Stimulated activated CD8-positive, alpha-beta memory T cell treated with anti-CD3 and anti-CD28 coated beads, Interleukin-12 subunit alpha, Interleukin-12 subunit beta, amount 100 ng/mL, for 1 hour (primary cell): ENCODE data around the gene GRM8.

Source experiments
- DNase-seq: peaks from one replicate; pipeline ENCODE4 v3.0.0-alpha.2; 2020; ENCODE audit warnings: low read depth

GRM8 gene

GRCh38 chr7:126805351-126805750, 447.4 kb downstream of the GRM8 start:
- no peak for DNase-seq

- DNase-seq, result no peak
These were observed 448.1 kb downstream of the GRM8 start for GRCh38 chr7:126804604-126805003.

DNA sequence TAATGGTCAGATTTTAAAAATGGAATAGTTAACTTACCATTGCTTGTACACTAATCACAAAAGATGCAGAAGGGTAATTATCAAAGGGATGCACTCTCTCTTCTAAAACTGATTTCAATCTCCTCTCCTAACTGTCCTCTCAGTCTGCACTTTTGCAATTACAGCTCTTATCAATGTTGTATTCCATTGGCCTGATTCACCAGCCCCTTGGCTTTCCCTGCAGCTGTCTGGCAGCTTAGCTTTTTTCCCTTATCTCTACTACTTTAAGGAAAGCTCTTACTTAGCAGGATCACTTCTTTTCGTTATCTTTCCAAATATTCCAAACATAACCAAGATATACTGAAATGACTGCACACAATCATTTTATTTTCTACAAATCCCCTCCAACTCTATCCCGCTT, 448.8 kb downstream of the GRM8 start:
- DNase-seq, result no peak

DNA sequence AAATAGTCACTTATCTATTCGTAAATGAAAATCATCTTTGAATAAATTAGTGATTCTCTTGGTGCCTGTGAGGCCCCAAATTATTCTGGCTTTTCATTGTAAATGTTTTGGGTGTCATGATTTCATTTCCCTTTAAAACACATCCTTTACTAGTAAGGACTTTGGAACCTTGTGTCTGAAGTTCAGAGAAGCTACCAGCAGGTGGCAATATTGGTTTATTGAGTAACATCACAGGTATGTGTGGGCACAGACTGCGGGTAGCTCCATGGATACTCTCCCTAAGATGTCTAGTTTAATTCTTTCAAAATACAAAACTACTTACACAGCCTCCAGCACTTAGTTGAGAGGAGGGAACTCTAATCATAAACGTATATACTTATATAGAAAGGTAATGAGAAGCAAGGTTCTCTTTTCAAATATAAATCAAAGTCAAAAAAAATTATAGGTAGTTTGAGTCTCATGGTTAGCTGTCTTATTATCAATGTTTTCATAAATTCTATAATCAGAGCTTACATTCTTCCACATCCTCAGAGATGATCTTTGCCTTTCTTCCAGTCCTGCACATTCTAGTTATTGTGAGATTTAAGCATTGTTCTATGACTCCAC, 449.6 kb downstream of the GRM8 start:
- no peak for DNase-seq

- no peak for DNase-seq
These were observed 451.0 kb downstream of the GRM8 start for GRCh38 chr7:126801733-126802132.

- DNase-seq, result no peak
These were observed 453.2 kb downstream of the GRM8 start for GRCh38 chr7:126799541-126799940.

DNA sequence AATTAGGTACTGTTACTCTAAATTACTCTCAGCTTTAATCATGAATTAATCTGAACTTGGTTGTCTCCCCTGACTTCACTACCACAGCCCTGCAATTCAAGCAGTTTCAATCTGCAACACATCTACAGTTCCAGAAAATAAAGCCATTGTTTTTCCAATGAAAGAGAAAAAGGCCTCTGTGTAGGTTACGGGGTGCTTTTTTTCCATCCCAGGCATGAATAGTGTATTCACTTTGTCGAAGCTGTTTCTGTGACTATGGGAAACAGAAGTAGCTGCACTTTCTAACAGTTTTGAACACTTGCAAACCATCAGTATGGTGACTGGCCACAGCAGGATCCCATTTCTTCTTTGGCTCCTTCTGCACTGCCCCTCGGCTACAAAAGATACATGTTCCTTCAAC, 460.2 kb downstream of the GRM8 start:
- no peak for DNase-seq

DNA sequence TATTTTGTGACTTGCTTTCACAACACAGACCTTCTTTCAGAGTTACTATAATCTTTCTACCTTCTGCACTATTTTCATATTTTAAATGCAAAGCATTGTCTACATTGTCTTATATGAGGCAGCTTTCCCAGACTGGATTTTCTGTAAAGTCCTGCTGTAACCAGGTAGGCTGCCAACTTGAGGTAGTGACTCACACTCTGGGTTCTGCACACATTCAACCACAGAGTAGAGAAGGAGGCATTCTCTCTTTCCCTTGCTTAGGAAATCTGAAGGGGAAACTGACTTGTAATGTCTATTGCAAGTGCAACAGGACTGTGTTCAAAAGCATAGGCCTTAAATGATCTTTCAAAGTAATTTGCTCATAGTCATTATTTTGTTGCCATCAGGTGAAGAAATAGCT, 461.4 kb downstream of the GRM8 start:
- DNase-seq, result no peak

DNA sequence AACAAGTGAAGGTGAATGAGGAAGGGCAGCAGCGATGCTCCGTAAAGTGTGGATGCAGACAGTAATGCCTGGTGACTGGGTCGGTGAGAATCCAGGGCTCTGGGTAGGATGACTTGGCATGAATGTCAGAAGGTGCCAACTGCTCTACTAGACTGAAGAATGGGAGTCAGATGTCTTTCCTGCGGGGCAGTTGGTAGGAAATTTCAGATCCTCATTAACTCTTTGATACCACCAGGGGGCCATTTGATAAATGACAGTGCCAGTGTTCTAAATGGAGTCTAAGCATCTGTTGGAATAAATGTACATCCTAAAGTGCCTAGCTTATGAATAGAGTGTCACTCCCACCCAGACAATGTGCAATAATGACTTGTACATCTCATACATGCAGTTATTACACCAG, 462.0 kb downstream of the GRM8 start:
- no peak for DNase-seq

GRCh38 chr7:126783613-126784012, 469.1 kb downstream of the GRM8 start:
- DNase-seq, result no peak

- no peak for DNase-seq
These were observed 471.7 kb downstream of the GRM8 start for GRCh38 chr7:126780993-126781392.

DNA sequence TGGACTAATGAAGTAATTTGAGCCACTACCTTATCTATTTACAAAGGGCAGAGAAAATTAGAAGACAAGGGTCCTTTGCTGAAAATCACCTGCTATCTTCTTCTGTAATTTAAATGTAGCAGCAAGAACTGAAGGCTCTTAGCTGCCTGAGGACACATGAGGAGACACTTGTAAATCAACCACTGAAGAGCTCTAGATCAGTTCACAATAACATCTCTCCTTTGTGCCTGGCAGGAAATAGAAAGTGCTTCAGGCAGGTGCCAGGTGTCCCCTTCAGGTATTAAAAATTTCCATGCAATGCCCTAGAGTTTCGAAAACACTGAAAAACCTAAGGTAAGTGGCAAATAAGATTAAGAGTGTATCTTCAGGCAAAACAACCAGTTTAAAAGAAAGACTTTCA, 474.6 kb downstream of the GRM8 start:
- DNase-seq, result no peak

DNA sequence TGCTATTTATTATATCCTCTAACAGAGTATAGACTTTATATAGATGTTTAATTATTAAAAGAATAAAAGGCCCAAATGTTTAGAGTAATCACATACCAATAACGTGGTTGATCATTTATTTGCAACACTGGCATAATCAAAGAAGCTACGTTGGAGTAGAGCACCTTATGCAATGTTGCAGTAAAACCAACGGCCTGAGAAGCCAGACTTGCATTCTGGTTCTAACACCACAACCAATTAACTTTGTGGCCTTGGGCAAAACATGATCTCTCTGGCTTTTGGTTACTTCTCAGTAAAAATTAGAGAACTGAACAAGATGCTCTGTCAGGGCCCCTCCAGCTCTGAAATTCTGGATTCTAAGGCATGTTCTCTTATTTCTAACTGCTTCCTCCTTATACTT, 476.2 kb downstream of the GRM8 start:
- DNase-seq, result no peak

DNA sequence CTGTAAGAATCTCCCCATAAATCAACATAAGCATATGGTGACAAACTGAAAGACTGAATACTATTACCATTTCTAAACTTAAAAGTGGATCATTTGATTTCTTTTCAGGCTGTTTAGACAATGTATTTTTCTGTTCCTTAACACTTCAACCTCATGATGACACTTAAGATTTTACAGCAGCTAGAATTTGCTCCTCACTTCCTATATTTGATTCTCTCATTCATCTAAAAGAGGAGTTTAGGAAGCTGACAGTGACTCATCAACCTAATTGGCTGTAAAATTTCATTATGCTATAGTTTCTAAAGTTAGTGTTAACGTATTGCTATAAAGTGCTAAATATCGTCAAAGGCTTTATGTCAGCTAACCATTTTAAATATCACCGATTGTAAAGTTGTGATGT, 478.7 kb downstream of the GRM8 start:
- DNase-seq, result no peak

DNA sequence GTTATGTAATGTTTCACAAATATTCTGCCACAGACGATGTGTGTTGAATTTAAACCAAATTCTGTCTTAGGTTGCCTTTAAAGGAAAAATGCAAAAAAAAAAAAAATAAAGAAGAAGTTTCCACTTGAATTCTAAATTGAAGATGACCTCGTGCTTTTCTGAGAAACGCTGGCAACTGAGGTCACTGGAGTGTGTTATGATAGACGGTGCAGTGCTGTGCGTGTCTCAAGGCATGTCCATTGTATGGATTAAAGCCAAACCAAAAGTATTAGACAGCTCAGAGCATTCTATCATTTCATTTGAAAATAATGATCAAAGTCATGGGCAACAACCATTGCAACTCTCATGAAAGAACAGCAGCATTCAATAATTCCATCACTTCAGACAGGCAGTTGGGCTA, 483.9 kb downstream of the GRM8 start:
- DNase-seq, result no peak

DNA sequence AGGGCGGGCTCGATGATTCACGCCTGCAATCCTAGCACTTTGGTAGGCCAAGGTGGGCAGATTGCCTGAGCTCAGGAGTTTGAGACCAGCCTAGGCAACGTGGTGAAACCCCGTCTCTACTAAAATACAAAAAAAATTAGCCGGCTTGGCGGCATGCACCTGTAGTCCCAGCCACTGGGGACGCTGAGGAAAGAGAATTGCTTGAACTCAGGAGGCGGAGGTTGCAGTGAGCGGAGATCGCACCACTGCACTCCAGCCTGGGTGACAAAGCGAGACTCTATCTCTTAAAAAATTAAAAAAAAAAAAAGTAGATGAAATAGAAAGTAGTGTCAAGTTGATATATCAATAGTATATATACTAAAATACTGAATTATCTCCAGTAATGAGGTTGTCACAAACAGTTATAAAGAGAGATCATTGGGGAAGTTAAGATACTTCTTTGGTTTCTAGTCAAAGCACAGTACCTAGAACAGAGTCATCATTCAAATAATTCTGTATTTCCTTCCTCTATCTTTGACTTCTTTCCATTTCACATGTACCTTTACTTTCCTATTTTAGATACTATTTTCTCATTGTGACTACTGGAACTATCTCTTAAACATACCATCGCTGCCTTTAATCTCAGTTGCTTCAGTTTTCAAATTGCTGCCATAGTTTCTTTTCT, 491.7 kb downstream of the GRM8 start:
- no peak for DNase-seq

DNA sequence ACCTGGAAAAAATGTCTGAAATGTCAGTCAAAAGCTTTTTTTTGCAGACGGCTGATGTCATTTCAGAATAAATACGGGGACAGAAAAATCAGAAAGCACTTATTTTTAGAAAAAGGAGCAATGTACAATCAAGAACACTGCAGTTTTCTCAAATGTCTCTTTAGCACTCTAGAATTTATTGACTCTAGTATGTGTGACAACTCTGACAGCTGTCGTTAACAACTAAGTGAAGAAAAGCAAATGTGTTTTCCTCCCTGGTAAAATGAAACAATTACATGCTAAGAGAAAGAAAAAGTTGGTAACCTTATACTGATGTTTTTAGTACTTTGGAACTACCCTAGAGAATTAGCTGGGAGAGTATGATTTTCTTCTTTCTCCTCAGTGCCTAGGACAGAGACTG, 497.4 kb downstream of the GRM8 start:
- DNase-seq, result no peak

GRCh38 chr7:126750207-126750911, 502.4 kb downstream of the GRM8 start:
- DNase-seq, result no peak

GRCh38 chr7:126728967-126729366, 523.8 kb downstream of the GRM8 start:
- DNase-seq, result no peak

DNA sequence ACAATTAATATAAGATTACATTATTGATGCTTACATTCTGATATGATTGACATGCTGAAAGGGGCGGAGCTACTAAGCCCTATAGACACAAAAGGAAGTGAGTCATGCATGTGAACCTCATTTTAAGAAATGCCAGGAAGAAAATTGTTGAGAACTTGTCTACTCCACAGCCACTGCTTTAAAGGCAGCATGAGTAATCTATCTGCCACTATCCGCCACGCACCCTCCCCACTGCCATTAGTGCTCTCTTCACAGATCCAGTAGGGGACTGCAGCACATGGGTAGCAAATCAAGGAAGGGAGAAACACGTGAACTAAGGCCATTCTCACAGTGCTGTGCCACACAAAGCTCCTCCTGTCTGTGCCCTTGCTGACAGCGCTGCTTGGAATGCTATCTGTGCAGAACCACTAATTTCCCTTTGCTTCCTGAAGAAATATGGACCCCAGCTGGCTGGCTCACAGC, 524.8 kb downstream of the GRM8 start:
- no peak for DNase-seq

- no peak for DNase-seq
These were observed 528.7 kb downstream of the GRM8 start for GRCh38 chr7:126723966-126724544.

- DNase-seq, result no peak
These were observed 532.5 kb downstream of the GRM8 start for GRCh38 chr7:126720232-126720631.

GRCh38 chr7:126718419-126718818, 534.3 kb downstream of the GRM8 start:
- no peak for DNase-seq
